Measurements from ENCODE around the gene RPTOR.

Gene RPTOR

GRCh38 chr17:80778716-80779115 is 234.1 kb downstream of the RPTOR start:
- Histone ChIP-seq H3K27ac (ENCODE audit: low read depth, low read length) (no peak overlapping the region), H3K27me3 (ENCODE audit: control insufficient read depth, insufficient read depth, low read length) (no peaks in the 10 kb centered on the region), H3K4me3 (ENCODE audit: low read length) (no peak overlapping the region), H3K36me3 (ENCODE audit: control insufficient read depth, insufficient read depth, low read length) (no peaks in the 10 kb centered on the region), H3K4me1 (ENCODE audit: control insufficient read depth, insufficient read depth, low read length) (peaks cover 21% of the 10 kb centered on the region), H3K9ac (ENCODE audit: low read length) (no peak overlapping the region)

- H3K4me3 ChIP-seq (ENCODE audit: low read length): no peak overlapping the region
- no peaks in the 10 kb centered on the region for H3K27me3 ChIP-seq (ENCODE audit: control insufficient read depth, insufficient read depth, low read length)
- no peaks in the 10 kb centered on the region for H3K36me3 ChIP-seq (ENCODE audit: control insufficient read depth, insufficient read depth, low read length)
- H3K9ac ChIP-seq (ENCODE audit: low read length): no peak overlapping the region
- H3K27ac ChIP-seq (ENCODE audit: low read depth, low read length): no peak overlapping the region
- H3K4me1 ChIP-seq (ENCODE audit: control insufficient read depth, insufficient read depth, low read length): peaks cover 19% of the 10 kb centered on the region
Observed at GRCh38 chr17:80779336-80779735, 234.7 kb downstream of the RPTOR start.

DNA sequence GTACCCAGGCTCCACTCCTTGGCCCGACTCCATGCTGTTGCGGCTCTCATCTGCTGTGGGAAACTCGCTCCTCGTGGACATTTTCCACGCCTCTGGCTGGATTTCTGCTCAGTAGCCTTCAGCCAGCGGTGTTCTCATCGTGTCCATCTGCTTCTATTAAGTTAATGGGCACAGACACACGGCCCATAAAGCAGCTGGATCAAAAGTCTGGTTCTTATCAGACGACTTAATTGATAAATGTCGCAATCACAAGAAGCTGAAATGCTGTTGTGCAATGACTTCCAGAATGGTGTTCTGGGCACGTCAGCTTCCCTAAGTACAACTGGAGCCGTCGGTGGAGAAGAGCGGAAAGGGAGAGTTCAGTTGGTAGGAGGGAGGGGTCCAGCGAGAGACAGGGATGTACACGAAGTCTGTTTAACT is 235.3 kb downstream of the RPTOR start:
- Histone ChIP-seq H3K9ac (ENCODE audit: low read length) (no peak overlapping the region), H3K27me3 (ENCODE audit: control insufficient read depth, insufficient read depth, low read length) (no peaks in the 10 kb centered on the region), H3K4me3 (ENCODE audit: low read length) (no peak overlapping the region), H3K27ac (ENCODE audit: low read depth, low read length) (no peak overlapping the region), H3K4me1 (ENCODE audit: control insufficient read depth, insufficient read depth, low read length) (peaks cover 16% of the 10 kb centered on the region), H3K36me3 (ENCODE audit: control insufficient read depth, insufficient read depth, low read length) (no peaks in the 10 kb centered on the region)

DNA sequence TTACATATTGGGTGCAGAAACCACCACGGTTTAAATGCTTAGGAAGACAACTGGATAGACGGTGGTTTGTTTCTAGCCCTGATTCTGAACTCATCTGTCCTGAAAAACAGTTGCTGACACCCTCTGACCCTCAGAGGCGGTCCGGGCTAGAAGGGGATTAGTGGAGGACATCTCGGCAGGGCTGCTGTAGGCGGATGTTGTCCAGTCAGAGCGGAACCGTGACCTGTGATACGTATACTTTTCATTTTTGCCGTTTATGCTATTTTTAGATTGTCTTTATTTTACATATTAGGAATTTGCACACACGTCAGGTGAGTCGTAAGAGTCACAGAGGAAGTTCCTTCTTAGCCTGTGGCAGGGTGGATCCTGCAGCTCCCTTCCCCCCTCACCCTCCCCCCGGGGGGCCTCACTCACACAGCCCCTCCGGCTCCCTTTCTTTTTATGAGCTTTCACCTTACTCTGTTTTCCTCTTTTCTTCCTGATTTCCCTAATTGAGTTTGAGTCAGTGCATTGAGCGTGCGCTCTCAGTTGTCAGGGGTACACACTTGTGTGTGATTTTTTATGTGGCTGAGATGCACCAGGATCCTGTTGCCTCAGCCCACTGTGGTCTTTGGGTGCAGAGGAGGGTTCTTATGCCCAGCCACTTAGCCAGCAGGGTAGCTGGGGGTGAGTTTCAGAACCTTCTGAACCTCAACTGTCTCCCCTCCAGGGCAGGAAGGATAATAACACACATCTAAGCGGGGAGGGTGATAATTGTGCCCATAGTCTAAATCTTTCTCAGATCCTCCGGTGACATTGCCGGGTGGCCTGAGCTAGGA is 236.0 kb downstream of the RPTOR start:
- peak overlapping the region; percentile 31 for H3K4me3 ChIP-seq (ENCODE audit: low read length)
- no peak overlapping the region for H3K27ac ChIP-seq (ENCODE audit: low read depth, low read length)
- no peak overlapping the region for H3K9ac ChIP-seq (ENCODE audit: low read length)
- H3K4me1 ChIP-seq (ENCODE audit: control insufficient read depth, insufficient read depth, low read length): peaks cover 14% of the 10 kb centered on the region
- no peaks in the 10 kb centered on the region for H3K36me3 ChIP-seq (ENCODE audit: control insufficient read depth, insufficient read depth, low read length)
- H3K27me3 ChIP-seq (ENCODE audit: control insufficient read depth, insufficient read depth, low read length): no peaks in the 10 kb centered on the region

DNA sequence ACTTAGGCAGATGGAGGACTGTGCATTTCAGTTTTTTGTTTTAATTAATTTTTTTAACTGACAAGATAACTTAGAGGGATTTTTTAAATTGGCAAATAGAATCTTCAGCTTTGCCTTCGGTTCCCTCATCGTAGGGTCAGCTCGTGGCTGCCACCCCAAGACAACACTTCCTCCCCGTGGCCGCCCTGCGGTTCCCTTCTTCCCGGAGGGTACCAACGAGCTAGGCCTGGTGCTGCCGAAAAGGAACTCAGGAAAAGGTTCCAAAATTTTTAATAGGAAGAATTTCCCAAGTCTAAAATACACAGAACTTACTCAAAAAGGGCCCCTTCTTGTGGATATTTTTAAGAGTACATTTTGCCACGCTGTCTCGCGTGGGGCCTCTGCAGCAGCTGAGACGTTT is 236.6 kb downstream of the RPTOR start:
- peaks cover 14% of the 10 kb centered on the region for H3K4me1 ChIP-seq (ENCODE audit: control insufficient read depth, insufficient read depth, low read length)

GRCh38 chr17:80781807-80782277 is 237.2 kb downstream of the RPTOR start:
- Histone ChIP-seq H3K4me1 (ENCODE audit: control insufficient read depth, insufficient read depth, low read length) (peaks cover 14% of the 10 kb centered on the region), H3K36me3 (ENCODE audit: control insufficient read depth, insufficient read depth, low read length) (no peaks in the 10 kb centered on the region), H3K27ac (ENCODE audit: low read depth, low read length) (peak overlapping the region; percentile 20), H3K9ac (ENCODE audit: low read length) (no peak overlapping the region), H3K27me3 (ENCODE audit: control insufficient read depth, insufficient read depth, low read length) (no peaks in the 10 kb centered on the region), H3K4me3 (ENCODE audit: low read length) (no peak overlapping the region)

More for the DNA sequence above, 236.6 kb downstream of the RPTOR start:
- Histone ChIP-seq H3K9ac (ENCODE audit: low read length) (no peak overlapping the region), H3K27me3 (ENCODE audit: control insufficient read depth, insufficient read depth, low read length) (no peaks in the 10 kb centered on the region), H3K36me3 (ENCODE audit: control insufficient read depth, insufficient read depth, low read length) (no peaks in the 10 kb centered on the region), H3K4me3 (ENCODE audit: low read length) (no peak overlapping the region), H3K27ac (ENCODE audit: low read depth, low read length) (no peak overlapping the region)

DNA sequence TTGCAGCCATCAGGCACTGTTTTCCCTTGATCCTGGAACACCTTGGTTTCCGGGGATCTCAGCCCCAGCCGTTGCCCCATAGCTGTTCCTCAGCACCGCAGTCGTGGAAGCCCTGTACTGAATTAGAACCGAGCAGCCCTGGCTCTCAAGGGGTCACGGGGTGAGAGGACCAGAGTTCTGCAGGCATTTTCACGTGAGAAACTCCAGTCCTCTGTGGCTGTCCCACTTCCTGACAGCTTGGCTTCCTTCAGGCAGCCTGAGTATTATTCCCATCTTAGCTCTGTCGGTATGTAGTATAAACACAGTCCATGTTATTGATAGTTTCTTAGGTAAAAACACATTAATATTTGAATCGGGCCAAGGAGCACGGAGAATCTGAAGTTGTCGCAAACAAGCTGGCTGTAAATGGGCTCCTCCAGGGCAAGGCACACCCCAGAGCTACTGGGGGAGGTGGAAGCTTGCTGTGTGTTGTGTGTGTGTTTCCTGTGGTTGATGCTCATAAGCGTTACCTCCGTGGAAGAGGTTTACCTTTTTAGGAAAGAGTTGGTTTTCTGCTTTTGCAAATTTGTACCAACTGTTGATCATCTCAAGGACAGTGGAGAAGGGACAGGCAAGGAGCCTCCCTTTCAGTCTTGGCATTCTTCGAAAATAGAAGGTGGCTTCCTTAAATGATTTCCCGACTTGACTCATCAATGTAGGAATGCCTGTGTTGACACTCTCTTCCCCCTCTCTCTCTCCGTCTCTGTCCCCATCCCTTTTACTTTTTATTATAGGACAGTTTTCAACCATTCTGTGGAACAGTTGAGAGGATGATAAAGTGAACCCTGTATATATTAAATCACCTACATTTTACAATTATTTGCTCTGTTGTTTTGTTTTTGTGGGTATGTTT is 238.1 kb downstream of the RPTOR start:
- peak overlapping the region; percentile 24 for H3K4me3 ChIP-seq (ENCODE audit: low read length)
- H3K4me1 ChIP-seq (ENCODE audit: control insufficient read depth, insufficient read depth, low read length): peaks cover 14% of the 10 kb centered on the region
- no peaks in the 10 kb centered on the region for H3K27me3 ChIP-seq (ENCODE audit: control insufficient read depth, insufficient read depth, low read length)
- no peak overlapping the region for H3K9ac ChIP-seq (ENCODE audit: low read length)
- H3K27ac ChIP-seq (ENCODE audit: low read depth, low read length): peak overlapping the region; percentile 79
- H3K36me3 ChIP-seq (ENCODE audit: control insufficient read depth, insufficient read depth, low read length): no peaks in the 10 kb centered on the region

- Histone ChIP-seq H3K4me3 (ENCODE audit: low read length) (no peak overlapping the region), H3K27me3 (ENCODE audit: control insufficient read depth, insufficient read depth, low read length) (no peaks in the 10 kb centered on the region), H3K27ac (ENCODE audit: low read depth, low read length) (peak overlapping the region; percentile 79), H3K9ac (ENCODE audit: low read length) (no peak overlapping the region), H3K36me3 (ENCODE audit: control insufficient read depth, insufficient read depth, low read length) (no peaks in the 10 kb centered on the region), H3K4me1 (ENCODE audit: control insufficient read depth, insufficient read depth, low read length) (peaks cover 14% of the 10 kb centered on the region)
Observed at GRCh38 chr17:80783486-80783885, 238.8 kb downstream of the RPTOR start.

- Histone ChIP-seq H3K27ac (ENCODE audit: low read depth, low read length) (no peak overlapping the region), H3K27me3 (ENCODE audit: control insufficient read depth, insufficient read depth, low read length) (no peaks in the 10 kb centered on the region), H3K4me1 (ENCODE audit: control insufficient read depth, insufficient read depth, low read length) (peaks cover 14% of the 10 kb centered on the region), H3K9ac (ENCODE audit: low read length) (no peak overlapping the region), H3K4me3 (ENCODE audit: low read length) (no peak overlapping the region), H3K36me3 (ENCODE audit: control insufficient read depth, insufficient read depth, low read length) (no peaks in the 10 kb centered on the region)
Observed at GRCh38 chr17:80783971-80784370, 239.3 kb downstream of the RPTOR start.

DNA sequence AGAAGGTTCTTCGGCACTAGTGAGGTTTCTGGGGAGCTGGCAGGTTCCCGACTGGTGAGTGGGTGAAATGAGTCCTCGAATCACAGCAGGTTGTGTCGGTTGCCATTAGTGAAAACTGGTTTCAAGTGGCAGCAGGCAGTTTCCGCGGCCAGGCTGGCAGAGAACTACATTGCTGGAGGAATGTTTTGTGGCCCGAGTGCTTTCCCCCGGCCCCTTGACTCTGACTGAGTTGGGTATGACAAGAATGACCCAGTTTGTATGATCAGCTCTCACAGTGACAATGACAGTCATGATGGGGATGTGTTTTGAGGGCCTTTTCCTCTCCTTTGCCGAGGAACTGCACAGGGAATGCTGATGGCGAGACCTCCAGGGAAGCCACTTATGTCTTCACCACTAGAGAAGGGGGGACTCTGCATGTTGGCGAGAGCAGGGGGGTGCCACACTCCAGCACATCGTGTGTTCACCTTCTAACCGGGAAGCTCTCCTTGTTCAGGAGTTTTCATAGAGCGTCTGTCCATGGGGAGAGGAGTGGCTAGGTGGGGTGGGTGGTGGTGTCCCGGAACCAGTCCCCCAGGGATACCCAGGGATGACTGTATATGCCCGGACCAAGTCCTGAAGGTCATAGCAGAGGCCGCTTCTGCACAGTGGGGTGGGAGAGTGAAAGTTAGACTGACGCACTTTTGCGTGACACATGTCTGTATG is 241.0 kb downstream of the RPTOR start:
- Histone ChIP-seq H3K27ac (ENCODE audit: low read depth, low read length) (no peak overlapping the region), H3K9ac (ENCODE audit: low read length) (no peak overlapping the region), H3K27me3 (ENCODE audit: control insufficient read depth, insufficient read depth, low read length) (no peaks in the 10 kb centered on the region), H3K4me3 (ENCODE audit: low read length) (no peak overlapping the region), H3K36me3 (ENCODE audit: control insufficient read depth, insufficient read depth, low read length) (no peaks in the 10 kb centered on the region), H3K4me1 (ENCODE audit: control insufficient read depth, insufficient read depth, low read length) (peaks cover 18% of the 10 kb centered on the region)

DNA sequence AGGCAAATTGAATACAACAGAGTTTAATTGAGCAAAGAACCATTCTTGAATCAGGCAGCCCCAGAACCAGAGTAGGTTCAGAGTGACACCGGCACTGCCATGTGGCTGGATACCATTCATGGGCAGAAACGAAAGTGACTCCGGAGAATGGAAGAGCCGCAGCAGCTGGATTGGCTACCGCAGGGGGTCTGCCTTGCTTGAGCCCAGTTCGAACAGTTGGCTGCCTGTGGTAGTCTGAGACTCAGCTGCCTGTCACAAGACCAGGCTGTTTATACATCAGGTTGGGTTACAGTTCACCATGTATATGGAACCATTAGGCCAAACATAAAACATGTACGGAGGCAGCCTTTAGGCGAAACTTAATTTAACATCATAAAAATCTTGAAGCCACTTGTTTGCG is 241.8 kb downstream of the RPTOR start:
- H3K27me3 ChIP-seq (ENCODE audit: control insufficient read depth, insufficient read depth, low read length): no peaks in the 10 kb centered on the region
- H3K27ac ChIP-seq (ENCODE audit: low read depth, low read length): no peak overlapping the region
- no peak overlapping the region for H3K9ac ChIP-seq (ENCODE audit: low read length)
- no peak overlapping the region for H3K4me3 ChIP-seq (ENCODE audit: low read length)
- H3K4me1 ChIP-seq (ENCODE audit: control insufficient read depth, insufficient read depth, low read length): peaks cover 18% of the 10 kb centered on the region
- H3K36me3 ChIP-seq (ENCODE audit: control insufficient read depth, insufficient read depth, low read length): no peaks in the 10 kb centered on the region

- Histone ChIP-seq H3K4me3 (ENCODE audit: low read length) (no peak overlapping the region), H3K27me3 (ENCODE audit: control insufficient read depth, insufficient read depth, low read length) (no peaks in the 10 kb centered on the region), H3K4me1 (ENCODE audit: control insufficient read depth, insufficient read depth, low read length) (peaks cover 22% of the 10 kb centered on the region), H3K36me3 (ENCODE audit: control insufficient read depth, insufficient read depth, low read length) (no peaks in the 10 kb centered on the region), H3K27ac (ENCODE audit: low read depth, low read length) (no peak overlapping the region), H3K9ac (ENCODE audit: low read length) (no peak overlapping the region)
Observed at GRCh38 chr17:80786887-80787286, 242.2 kb downstream of the RPTOR start.

All from rectal smooth muscle tissue (tissue), 1 donor.